ENCODE results near the gene SLC4A1AP. TPM values are rescaled to one million over a fixed set of nuclear protein-coding genes. Genes with fewer than 3 reads are reported as not detected.

Gene SLC4A1AP
- polyA plus RNA-seq, 1 donor from 2014 or later = 47.9 TPM

GRCh38 chr2:27701676-27702075, 38.0 kb downstream of the SLC4A1AP start:
- no peak overlapping the region for H3K9ac ChIP-seq (ENCODE audit: low read length)
- H3K4me3 ChIP-seq (ENCODE audit: low read length) = no peak overlapping the region
- no peaks in the 10 kb centered on the region for H3K9me2 ChIP-seq (ENCODE audit: insufficient read depth, low read length)
- no peaks in the 10 kb centered on the region for H3K9me3 ChIP-seq (ENCODE audit: low read length)
- H3K79me2 ChIP-seq (replicated peaks; ENCODE audit: insufficient read depth, low read length) = no peaks in the 10 kb centered on the region
- H2AFZ ChIP-seq (ENCODE audit: low read depth, low read length) = no peak overlapping the region
- no peaks in the 10 kb centered on the region for H3F3A ChIP-seq (ENCODE audit: insufficient read depth, low read length, poor library complexity, severe bottlenecking)
- H4K20me1 ChIP-seq (ENCODE audit: insufficient read depth) = no peaks in the 10 kb centered on the region
- H3K36me3 ChIP-seq (ENCODE audit: insufficient read depth, low read length) = no peaks in the 10 kb centered on the region
- no peaks in the 10 kb centered on the region for H3K27me3 ChIP-seq (ENCODE audit: insufficient read depth, low read depth, low read length)
- no peak overlapping the region for H3K4me2 ChIP-seq (ENCODE audit: low read length)
- H3K27ac ChIP-seq (ENCODE audit: low read length) = no peak overlapping the region
- no peak for TF ChIP-seq SMC3 (conservative IDR thresholded peaks at IDR 0.05; ENCODE audit: poor library complexity)

DNA sequence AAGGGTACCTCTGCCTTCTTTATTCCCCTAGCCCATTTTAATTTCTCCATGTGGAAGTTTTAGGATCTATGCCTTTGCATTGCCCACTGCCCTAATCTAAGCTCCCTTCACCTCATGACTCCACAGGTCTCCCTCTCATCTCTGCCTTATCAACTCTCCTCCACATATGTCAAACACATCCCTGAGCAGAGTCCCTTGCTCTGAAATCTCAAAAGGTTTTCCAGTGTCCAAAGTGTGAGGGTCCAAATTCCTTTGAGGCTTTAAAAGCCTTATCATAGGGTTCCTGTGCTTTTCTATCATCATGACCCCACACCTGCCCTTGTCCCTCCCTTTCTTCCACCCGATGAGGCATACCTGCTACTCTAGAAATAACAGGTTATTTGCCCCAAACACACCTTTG, 38.6 kb downstream of the SLC4A1AP start:
- H3K4me2 ChIP-seq (ENCODE audit: low read length) = no peak overlapping the region
- no peaks in the 10 kb centered on the region for H3F3A ChIP-seq (ENCODE audit: insufficient read depth, low read length, poor library complexity, severe bottlenecking)
- no peak overlapping the region for H3K27ac ChIP-seq (ENCODE audit: low read length)
- H3K4me3 ChIP-seq (ENCODE audit: low read length) = no peak overlapping the region
- H3K27me3 ChIP-seq (ENCODE audit: insufficient read depth, low read depth, low read length) = no peaks in the 10 kb centered on the region
- TF ChIP-seq TAF1 (IDR thresholded peaks at IDR 0.05; ENCODE audit: low read depth) = no peak
- no peak for TF ChIP-seq SMC3 (conservative IDR thresholded peaks at IDR 0.05; ENCODE audit: poor library complexity)
- TF ChIP-seq POLR2AphosphoS5 (IDR thresholded peaks at IDR 0.05) = no peak
- TF ChIP-seq EP300 (conservative IDR thresholded peaks at IDR 0.05; ENCODE audit: poor library complexity, severe bottlenecking) = no peak
- no peak overlapping the region for H3K9ac ChIP-seq (ENCODE audit: low read length)
- H2AFZ ChIP-seq (ENCODE audit: low read depth, low read length) = no peak overlapping the region
- no peaks in the 10 kb centered on the region for H3K36me3 ChIP-seq (ENCODE audit: insufficient read depth, low read length)
- no peaks in the 10 kb centered on the region for H3K79me2 ChIP-seq (replicated peaks; ENCODE audit: insufficient read depth, low read length)
- no peaks in the 10 kb centered on the region for H3K9me3 ChIP-seq (ENCODE audit: low read length)
- H3K9me2 ChIP-seq (ENCODE audit: insufficient read depth, low read length) = no peaks in the 10 kb centered on the region
- H4K20me1 ChIP-seq (ENCODE audit: insufficient read depth) = no peaks in the 10 kb centered on the region

DNA sequence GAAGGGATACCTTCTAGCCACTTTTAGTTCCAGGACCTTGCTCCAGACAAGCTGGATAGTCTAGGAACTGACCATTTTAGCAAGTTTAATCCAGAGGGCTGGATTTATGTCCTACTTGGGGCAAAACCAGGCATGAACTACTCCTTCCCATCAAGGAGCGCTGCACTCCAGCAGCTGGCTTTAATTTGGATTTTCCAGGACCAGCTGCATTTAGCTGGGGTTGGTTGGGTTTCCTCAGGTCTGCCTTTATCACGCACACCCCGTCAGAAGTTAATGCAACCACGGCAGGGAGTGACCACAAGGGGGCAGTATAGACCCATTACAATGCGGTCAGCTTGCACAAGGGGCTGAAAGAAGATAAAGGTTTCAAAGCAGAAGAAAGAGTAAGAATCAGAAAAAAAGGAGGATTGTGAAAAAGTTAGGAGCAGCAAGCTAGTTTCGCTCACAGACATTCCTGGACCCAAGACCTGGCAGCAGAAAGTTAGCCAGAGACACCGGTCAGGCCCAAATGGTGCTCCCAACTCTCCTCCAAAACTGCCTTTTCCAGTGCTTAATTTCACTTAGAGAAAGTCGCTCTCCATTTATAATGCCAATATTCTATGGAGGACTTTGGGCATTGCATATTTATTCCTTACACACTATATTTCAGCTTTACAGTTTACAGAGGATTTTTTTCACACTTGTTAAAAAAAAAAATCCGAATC, 40.1 kb downstream of the SLC4A1AP start:
- Histone ChIP-seq H3K27me3 (ENCODE audit: insufficient read depth, low read depth, low read length) (no peaks in the 10 kb centered on the region), H3K4me2 (ENCODE audit: low read length) (no peak overlapping the region), H3K9ac (ENCODE audit: low read length) (no peak overlapping the region), H3K36me3 (ENCODE audit: insufficient read depth, low read length) (no peaks in the 10 kb centered on the region), H3K79me2 (replicated peaks; ENCODE audit: insufficient read depth, low read length) (no peaks in the 10 kb centered on the region), H2AFZ (ENCODE audit: low read depth, low read length) (no peak overlapping the region), H3K27ac (ENCODE audit: low read length) (no peak overlapping the region), H3K9me2 (ENCODE audit: insufficient read depth, low read length) (no peaks in the 10 kb centered on the region), H3F3A (ENCODE audit: insufficient read depth, low read length, poor library complexity, severe bottlenecking) (no peaks in the 10 kb centered on the region), H3K9me3 (ENCODE audit: low read length) (no peaks in the 10 kb centered on the region), H3K4me3 (ENCODE audit: low read length) (no peak overlapping the region), H4K20me1 (ENCODE audit: insufficient read depth) (no peaks in the 10 kb centered on the region)
- TF ChIP-seq, protein P1, sequence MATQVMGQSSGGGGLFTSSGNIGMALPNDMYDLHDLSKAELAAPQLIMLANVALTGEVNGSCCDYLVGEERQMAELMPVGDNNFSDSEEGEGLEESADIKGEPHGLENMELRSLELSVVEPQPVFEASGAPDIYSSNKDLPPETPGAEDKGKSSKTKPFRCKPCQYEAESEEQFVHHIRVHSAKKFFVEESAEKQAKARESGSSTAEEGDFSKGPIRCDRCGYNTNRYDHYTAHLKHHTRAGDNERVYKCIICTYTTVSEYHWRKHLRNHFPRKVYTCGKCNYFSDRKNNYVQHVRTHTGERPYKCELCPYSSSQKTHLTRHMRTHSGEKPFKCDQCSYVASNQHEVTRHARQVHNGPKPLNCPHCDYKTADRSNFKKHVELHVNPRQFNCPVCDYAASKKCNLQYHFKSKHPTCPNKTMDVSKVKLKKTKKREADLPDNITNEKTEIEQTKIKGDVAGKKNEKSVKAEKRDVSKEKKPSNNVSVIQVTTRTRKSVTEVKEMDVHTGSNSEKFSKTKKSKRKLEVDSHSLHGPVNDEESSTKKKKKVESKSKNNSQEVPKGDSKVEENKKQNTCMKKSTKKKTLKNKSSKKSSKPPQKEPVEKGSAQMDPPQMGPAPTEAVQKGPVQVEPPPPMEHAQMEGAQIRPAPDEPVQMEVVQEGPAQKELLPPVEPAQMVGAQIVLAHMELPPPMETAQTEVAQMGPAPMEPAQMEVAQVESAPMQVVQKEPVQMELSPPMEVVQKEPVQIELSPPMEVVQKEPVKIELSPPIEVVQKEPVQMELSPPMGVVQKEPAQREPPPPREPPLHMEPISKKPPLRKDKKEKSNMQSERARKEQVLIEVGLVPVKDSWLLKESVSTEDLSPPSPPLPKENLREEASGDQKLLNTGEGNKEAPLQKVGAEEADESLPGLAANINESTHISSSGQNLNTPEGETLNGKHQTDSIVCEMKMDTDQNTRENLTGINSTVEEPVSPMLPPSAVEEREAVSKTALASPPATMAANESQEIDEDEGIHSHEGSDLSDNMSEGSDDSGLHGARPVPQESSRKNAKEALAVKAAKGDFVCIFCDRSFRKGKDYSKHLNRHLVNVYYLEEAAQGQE (IDR thresholded peaks at IDR 0.05; ENCODE audit: borderline replicate concordance) = no peak
- peak; percentile 97 for TF ChIP-seq SMC3 (conservative IDR thresholded peaks at IDR 0.05; ENCODE audit: poor library complexity)
- peak; percentile 95 for TF ChIP-seq RAD21 (conservative IDR thresholded peaks at IDR 0.05)
- TF ChIP-seq CTCF (IDR thresholded peaks at IDR 0.05; ENCODE audit: poor library complexity, severe bottlenecking) = peak; percentile 93

Data from neural cell (in vitro differentiated cells).